ENCODE data around the gene MAP4.

GRCh38 chr3:47909607-47910006 lies 106.6 kb downstream of the MAP4 start:
- TF ChIP-seq, protein P1, sequence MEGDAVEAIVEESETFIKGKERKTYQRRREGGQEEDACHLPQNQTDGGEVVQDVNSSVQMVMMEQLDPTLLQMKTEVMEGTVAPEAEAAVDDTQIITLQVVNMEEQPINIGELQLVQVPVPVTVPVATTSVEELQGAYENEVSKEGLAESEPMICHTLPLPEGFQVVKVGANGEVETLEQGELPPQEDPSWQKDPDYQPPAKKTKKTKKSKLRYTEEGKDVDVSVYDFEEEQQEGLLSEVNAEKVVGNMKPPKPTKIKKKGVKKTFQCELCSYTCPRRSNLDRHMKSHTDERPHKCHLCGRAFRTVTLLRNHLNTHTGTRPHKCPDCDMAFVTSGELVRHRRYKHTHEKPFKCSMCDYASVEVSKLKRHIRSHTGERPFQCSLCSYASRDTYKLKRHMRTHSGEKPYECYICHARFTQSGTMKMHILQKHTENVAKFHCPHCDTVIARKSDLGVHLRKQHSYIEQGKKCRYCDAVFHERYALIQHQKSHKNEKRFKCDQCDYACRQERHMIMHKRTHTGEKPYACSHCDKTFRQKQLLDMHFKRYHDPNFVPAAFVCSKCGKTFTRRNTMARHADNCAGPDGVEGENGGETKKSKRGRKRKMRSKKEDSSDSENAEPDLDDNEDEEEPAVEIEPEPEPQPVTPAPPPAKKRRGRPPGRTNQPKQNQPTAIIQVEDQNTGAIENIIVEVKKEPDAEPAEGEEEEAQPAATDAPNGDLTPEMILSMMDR (IDR thresholded peaks at IDR 0.05), result no peak
- TF ChIP-seq POLR2A (IDR thresholded peaks at IDR 0.05) (no peak), POLR2AphosphoS5 (IDR thresholded peaks at IDR 0.05) (no peak), EP300 (IDR thresholded peaks at IDR 0.05) (no peak)

Data from stomach (tissue), 4 donors.